Neural cell (in vitro differentiated cells): ENCODE data around the gene AATK. TPM values are rescaled to one million over a fixed set of nuclear protein-coding genes. Genes with fewer than 3 reads are reported as not detected.

Source experiments
- H2AFZ ChIP-seq: fragments of 200-600, 300-800 bp; sonication (generic), shearing (Covaris generic); 2 replicates; pipeline ENCODE4 v1.6.0; 2014; ENCODE audit warnings: low read depth, mild to moderate bottlenecking, antibody characterized with exemption, low read length, moderate library complexity
- H3F3A ChIP-seq: fragments of 200-600 bp; shearing (Covaris generic); 2 replicates; pipeline ENCODE4 v1.6.1; 2016; ENCODE audit warnings: mild to moderate bottlenecking, moderate library complexity, mixed read lengths, antibody characterized with exemption, low read length; ENCODE audit not compliant: insufficient read depth, poor library complexity, severe bottlenecking
- H3K27ac ChIP-seq: fragments of 200-600, 300-800 bp; sonication (generic), shearing (Covaris generic); 2 replicates; pipeline ENCODE4 v1.5.1; 2014; ENCODE audit warnings: mild to moderate bottlenecking, low read length, moderate library complexity
- H3K27me3 ChIP-seq: fragments of 300-800, 200-600 bp; sonication (generic), shearing (Covaris generic); 2 replicates; pipeline ENCODE4 v1.6.0; 2014; ENCODE audit warnings: mild to moderate bottlenecking, low read depth, low read length, moderate library complexity; ENCODE audit not compliant: insufficient read depth
- H3K36me3 ChIP-seq: fragments of 300-800, 200-600 bp; sonication (generic), shearing (Covaris generic); 2 replicates; pipeline ENCODE4 v1.5.1; 2014; ENCODE audit warnings: mild to moderate bottlenecking, antibody characterized with exemption, low read length, moderate library complexity; ENCODE audit not compliant: insufficient read depth
- H3K4me2 ChIP-seq: fragments of 300-800, 200-600 bp; sonication (generic), shearing (Covaris generic); 2 replicates; pipeline ENCODE4 v1.6.0; 2014; ENCODE audit warnings: mild to moderate bottlenecking, low read length
- H3K4me3 ChIP-seq: fragments of 300-800, 200-600 bp; sonication (generic), shearing (Covaris generic); 2 replicates; pipeline ENCODE4 v1.5.1; 2014; ENCODE audit warnings: mild to moderate bottlenecking, low read length, moderate library complexity
- H3K79me2 ChIP-seq: fragments of 200-600 bp; shearing (Covaris generic); replicated peaks from 2 replicates; pipeline ENCODE4 v1.6.0; 2014; ENCODE audit warnings: mild to moderate bottlenecking, low read length, moderate library complexity; ENCODE audit not compliant: insufficient read depth
- H3K9ac ChIP-seq: fragments of 300-800, 200-600 bp; sonication (generic), shearing (Covaris generic); 2 replicates; pipeline ENCODE4 v1.6.1; 2016; ENCODE audit warnings: mild to moderate bottlenecking, low read length, mixed read lengths
- H3K9me2 ChIP-seq: fragments of 200-600 bp; shearing (Covaris generic); 2 replicates; pipeline ENCODE4 v1.6.1; 2016; ENCODE audit warnings: mild to moderate bottlenecking, low read length, mixed read lengths; ENCODE audit not compliant: insufficient read depth
- H3K9me3 ChIP-seq: fragments of 200-600, 300-800 bp; sonication (generic), shearing (Covaris generic); 2 replicates; pipeline ENCODE4 v1.6.1; 2016; ENCODE audit warnings: mild to moderate bottlenecking, mixed run types, low read length, moderate library complexity, mixed read lengths
- H4K20me1 ChIP-seq: fragments of 200-600 bp; shearing (Covaris generic); 2 replicates; pipeline ENCODE4 v1.6.1; 2016; ENCODE audit warnings: mild to moderate bottlenecking, mixed run types; ENCODE audit not compliant: insufficient read depth
- EP300 ChIP-seq: fragments of 450-650 bp; conservative IDR thresholded peaks from 2 replicates; pipeline ENCODE4 v1.6.1; 2014; ENCODE audit warnings: antibody characterized with exemption, mild to moderate bottlenecking, moderate library complexity; ENCODE audit not compliant: poor library complexity, severe bottlenecking
- EZH2 ChIP-seq: fragments of 200-600, 300-800 bp; shearing (Covaris generic), sonication (generic); IDR thresholded peaks from 2 replicates; pipeline ENCODE4 v1.6.1; 2014; ENCODE audit warnings: antibody characterized with exemption, low read length, borderline replicate concordance, mild to moderate bottlenecking; ENCODE audit not compliant: insufficient read depth, poor library complexity, severe bottlenecking
- MXI1 ChIP-seq: fragments of 450-650 bp; conservative IDR thresholded peaks from 2 replicates; pipeline ENCODE4 v1.6.1; 2014; ENCODE audit warnings: antibody characterized with exemption, mild to moderate bottlenecking; ENCODE audit not compliant: poor library complexity, severe bottlenecking
- POLR2AphosphoS5 ChIP-seq: IDR thresholded peaks from 2 replicates; pipeline ENCODE4 v1.6.1; 2012
- RAD21 ChIP-seq: fragments of 450-650 bp; conservative IDR thresholded peaks from 2 replicates; pipeline ENCODE4 v1.6.1; 2014; ENCODE audit warnings: antibody characterized with exemption, mild to moderate bottlenecking, moderate library complexity
- SMC3 ChIP-seq: fragments of 450-650 bp; conservative IDR thresholded peaks from 2 replicates; pipeline ENCODE4 v1.6.1; 2014; ENCODE audit warnings: antibody characterized with exemption, mild to moderate bottlenecking, moderate library complexity; ENCODE audit not compliant: poor library complexity
- TAF1 ChIP-seq: IDR thresholded peaks from 2 replicates; pipeline ENCODE4 v1.6.1; 2012; ENCODE audit warnings: low read depth
- polyA plus RNA-seq: library from polyadenylated mRNA; depleted of rRNA; stranded (reverse); fragments of >200 nt; gene quantifications from 2 replicates; pipeline ENCODE4 v1.2.3, GENCODE V29; 2014
- TF ChIP-seq, protein P1 (sequence below): fragments of 450-650 bp; IDR thresholded peaks from 2 replicates; pipeline ENCODE4 v1.5.1; 2014; ENCODE audit warnings: antibody characterized with exemption, mild to moderate bottlenecking, moderate library complexity; ENCODE audit not compliant: poor library complexity, severe bottlenecking
- TF ChIP-seq, protein P2 (sequence below): IDR thresholded peaks from 2 replicates; pipeline ENCODE4 v1.6.1; 2012; ENCODE audit warnings: borderline replicate concordance

The AATK gene
- polyA plus RNA-seq, 1 donor from 2014 or later, result 11.1 TPM

DNA sequence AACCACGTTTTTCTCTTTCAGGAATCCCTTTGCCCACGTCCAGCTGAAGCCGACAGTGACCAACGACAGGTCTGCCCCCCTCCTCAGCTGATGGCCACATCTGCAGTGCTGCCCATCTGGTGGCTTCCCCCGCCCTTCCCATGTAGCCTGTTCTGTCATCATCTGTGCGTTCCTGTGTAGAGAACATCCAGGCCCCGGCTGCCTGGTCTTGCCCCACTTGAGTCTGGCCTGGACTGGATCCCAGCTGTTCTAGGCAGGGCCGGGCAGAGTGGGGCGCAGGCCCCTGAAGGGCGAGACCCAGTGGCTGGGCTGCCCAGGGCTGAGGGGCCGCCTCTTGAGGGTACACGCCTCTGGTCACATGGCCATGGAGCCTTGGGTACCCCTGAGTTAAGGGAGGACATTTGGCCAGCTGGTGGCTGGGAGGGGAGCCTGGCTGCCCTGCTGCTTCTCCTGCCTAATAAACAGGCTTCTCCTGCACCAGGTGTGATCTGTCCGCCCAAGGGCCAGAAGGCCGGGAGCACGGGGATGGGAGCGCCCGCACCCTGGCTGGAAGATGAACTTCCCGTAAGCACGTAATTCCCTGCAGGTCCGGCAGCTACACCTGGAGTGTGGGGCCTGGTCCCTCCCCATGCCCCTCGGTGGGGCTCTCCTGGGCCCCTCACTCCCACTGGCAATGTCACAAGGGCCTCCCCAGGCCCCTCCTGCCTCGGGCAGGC lies 50.1 kb downstream of the AATK start:
- Histone ChIP-seq H3K4me2 (no peak overlapping the region), H3K27ac (no peak overlapping the region)
- no peak for TF ChIP-seq TAF1
- TF ChIP-seq EP300, result no peak
- TF ChIP-seq, protein P1, sequence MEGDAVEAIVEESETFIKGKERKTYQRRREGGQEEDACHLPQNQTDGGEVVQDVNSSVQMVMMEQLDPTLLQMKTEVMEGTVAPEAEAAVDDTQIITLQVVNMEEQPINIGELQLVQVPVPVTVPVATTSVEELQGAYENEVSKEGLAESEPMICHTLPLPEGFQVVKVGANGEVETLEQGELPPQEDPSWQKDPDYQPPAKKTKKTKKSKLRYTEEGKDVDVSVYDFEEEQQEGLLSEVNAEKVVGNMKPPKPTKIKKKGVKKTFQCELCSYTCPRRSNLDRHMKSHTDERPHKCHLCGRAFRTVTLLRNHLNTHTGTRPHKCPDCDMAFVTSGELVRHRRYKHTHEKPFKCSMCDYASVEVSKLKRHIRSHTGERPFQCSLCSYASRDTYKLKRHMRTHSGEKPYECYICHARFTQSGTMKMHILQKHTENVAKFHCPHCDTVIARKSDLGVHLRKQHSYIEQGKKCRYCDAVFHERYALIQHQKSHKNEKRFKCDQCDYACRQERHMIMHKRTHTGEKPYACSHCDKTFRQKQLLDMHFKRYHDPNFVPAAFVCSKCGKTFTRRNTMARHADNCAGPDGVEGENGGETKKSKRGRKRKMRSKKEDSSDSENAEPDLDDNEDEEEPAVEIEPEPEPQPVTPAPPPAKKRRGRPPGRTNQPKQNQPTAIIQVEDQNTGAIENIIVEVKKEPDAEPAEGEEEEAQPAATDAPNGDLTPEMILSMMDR, result no peak
- TF ChIP-seq EZH2, result no peak
- no peak for TF ChIP-seq SMC3
- TF ChIP-seq POLR2AphosphoS5, result no peak
- TF ChIP-seq, protein P2, sequence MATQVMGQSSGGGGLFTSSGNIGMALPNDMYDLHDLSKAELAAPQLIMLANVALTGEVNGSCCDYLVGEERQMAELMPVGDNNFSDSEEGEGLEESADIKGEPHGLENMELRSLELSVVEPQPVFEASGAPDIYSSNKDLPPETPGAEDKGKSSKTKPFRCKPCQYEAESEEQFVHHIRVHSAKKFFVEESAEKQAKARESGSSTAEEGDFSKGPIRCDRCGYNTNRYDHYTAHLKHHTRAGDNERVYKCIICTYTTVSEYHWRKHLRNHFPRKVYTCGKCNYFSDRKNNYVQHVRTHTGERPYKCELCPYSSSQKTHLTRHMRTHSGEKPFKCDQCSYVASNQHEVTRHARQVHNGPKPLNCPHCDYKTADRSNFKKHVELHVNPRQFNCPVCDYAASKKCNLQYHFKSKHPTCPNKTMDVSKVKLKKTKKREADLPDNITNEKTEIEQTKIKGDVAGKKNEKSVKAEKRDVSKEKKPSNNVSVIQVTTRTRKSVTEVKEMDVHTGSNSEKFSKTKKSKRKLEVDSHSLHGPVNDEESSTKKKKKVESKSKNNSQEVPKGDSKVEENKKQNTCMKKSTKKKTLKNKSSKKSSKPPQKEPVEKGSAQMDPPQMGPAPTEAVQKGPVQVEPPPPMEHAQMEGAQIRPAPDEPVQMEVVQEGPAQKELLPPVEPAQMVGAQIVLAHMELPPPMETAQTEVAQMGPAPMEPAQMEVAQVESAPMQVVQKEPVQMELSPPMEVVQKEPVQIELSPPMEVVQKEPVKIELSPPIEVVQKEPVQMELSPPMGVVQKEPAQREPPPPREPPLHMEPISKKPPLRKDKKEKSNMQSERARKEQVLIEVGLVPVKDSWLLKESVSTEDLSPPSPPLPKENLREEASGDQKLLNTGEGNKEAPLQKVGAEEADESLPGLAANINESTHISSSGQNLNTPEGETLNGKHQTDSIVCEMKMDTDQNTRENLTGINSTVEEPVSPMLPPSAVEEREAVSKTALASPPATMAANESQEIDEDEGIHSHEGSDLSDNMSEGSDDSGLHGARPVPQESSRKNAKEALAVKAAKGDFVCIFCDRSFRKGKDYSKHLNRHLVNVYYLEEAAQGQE, result no peak
- no peak for TF ChIP-seq RAD21
- no peak for TF ChIP-seq MXI1

DNA sequence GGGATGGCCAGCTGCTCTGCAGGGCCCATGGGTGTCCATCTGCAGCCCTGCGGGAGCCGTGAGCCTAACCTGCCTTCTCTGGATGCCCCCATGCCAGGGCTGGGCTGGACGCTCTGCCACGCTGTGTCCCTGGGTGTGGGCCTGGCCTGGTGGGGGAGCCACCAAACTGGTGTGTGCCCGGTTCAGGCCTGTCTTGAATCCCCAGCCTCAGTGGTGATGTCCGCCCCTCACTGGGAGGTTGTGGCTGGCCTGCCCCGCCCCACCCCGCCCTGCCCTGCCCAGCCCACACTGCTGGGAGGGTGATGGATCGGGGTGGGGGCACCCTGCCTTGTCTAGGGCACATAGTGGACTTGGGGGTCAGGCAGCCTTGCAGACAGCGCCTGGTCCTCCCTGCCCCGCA lies 50.8 kb downstream of the AATK start:
- H4K20me1 ChIP-seq, result no peaks in the 10 kb centered on the region
- no peaks in the 10 kb centered on the region for H3K9me2 ChIP-seq
- TF ChIP-seq EP300 (no peak), EZH2 (no peak), MXI1 (no peak), SMC3 (no peak), TAF1 (no peak), RAD21 (no peak), POLR2AphosphoS5 (no peak)
- TF ChIP-seq, protein P2, result no peak
- TF ChIP-seq, protein P1, result no peak
- H3K9ac ChIP-seq, result no peak overlapping the region
- H3K27ac ChIP-seq, result no peak overlapping the region
- no peak overlapping the region for H3K4me2 ChIP-seq
- no peaks in the 10 kb centered on the region for H3K27me3 ChIP-seq
- H2AFZ ChIP-seq, result no peak overlapping the region
- H3F3A ChIP-seq, result no peaks in the 10 kb centered on the region
- no peaks in the 10 kb centered on the region for H3K36me3 ChIP-seq
- no peak overlapping the region for H3K4me3 ChIP-seq
- H3K79me2 ChIP-seq, result no peaks in the 10 kb centered on the region
- H3K9me3 ChIP-seq, result no peaks in the 10 kb centered on the region

More for the DNA sequence above, 50.1 kb downstream of the AATK start:
- Histone ChIP-seq H3K9ac (no peak overlapping the region), H3F3A (no peaks in the 10 kb centered on the region), H3K9me3 (no peaks in the 10 kb centered on the region), H3K27me3 (no peaks in the 10 kb centered on the region), H4K20me1 (no peaks in the 10 kb centered on the region), H2AFZ (no peak overlapping the region), H3K9me2 (no peaks in the 10 kb centered on the region), H3K4me3 (no peak overlapping the region), H3K79me2 (no peaks in the 10 kb centered on the region), H3K36me3 (no peaks in the 10 kb centered on the region)
